ENCODE results near the gene DOCK11. TPM values are rescaled to one million over a fixed set of nuclear protein-coding genes. Genes with fewer than 3 reads are reported as not detected.

The DOCK11 gene
- total RNA-seq, 1 donor from 2014 or later, result 5.8 TPM

DNA sequence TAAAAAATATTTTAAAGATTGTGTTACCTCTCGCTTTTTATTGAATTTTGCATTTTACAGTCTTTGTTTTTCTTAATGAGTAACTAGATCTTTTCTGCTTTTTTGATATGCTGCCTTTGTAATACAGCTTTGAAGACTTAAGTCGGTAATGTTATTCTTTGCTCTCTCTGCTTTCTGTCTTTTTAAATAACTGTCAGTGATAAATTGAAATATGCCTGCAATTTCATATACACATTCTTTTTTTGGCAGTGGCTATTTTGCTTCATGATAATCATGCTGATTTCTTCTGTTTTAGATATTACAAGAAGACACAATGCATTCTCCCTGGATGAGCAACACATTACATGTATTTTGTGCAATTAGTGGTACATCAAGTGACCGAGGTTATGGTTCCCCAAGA is 189.8 kb downstream of the DOCK11 start:
- peaks cover 3% of the 10 kb centered on the region for H3K4me1 Mint-ChIP-seq (ENCODE audit: low read depth)
- TF ChIP-seq, protein P1, sequence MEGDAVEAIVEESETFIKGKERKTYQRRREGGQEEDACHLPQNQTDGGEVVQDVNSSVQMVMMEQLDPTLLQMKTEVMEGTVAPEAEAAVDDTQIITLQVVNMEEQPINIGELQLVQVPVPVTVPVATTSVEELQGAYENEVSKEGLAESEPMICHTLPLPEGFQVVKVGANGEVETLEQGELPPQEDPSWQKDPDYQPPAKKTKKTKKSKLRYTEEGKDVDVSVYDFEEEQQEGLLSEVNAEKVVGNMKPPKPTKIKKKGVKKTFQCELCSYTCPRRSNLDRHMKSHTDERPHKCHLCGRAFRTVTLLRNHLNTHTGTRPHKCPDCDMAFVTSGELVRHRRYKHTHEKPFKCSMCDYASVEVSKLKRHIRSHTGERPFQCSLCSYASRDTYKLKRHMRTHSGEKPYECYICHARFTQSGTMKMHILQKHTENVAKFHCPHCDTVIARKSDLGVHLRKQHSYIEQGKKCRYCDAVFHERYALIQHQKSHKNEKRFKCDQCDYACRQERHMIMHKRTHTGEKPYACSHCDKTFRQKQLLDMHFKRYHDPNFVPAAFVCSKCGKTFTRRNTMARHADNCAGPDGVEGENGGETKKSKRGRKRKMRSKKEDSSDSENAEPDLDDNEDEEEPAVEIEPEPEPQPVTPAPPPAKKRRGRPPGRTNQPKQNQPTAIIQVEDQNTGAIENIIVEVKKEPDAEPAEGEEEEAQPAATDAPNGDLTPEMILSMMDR (IDR thresholded peaks at IDR 0.05; ENCODE audit: unreplicated experiment), result no peak
- no peak overlapping the region for H3K4me3 Mint-ChIP-seq (ENCODE audit: low read depth)
- H3K36me3 Mint-ChIP-seq (ENCODE audit: insufficient read depth), result peaks cover 3% of the 10 kb centered on the region
- DNase-seq (ENCODE audit: low spot score, unreplicated experiment), result no peak
- no peak overlapping the region for H3K27ac Mint-ChIP-seq
- H3K27me3 Mint-ChIP-seq, result no peaks in the 10 kb centered on the region
- H3K9me3 Mint-ChIP-seq (ENCODE audit: low read depth), result peaks cover 17% of the 10 kb centered on the region

GRCh38 chrX:118688935-118689334 is 193.3 kb downstream of the DOCK11 start:
- Mint-ChIP-seq H3K27ac (no peak overlapping the region), H3K9me3 (ENCODE audit: low read depth) (peaks cover 14% of the 10 kb centered on the region), H3K4me3 (ENCODE audit: low read depth) (no peak overlapping the region), H3K36me3 (ENCODE audit: insufficient read depth) (peaks cover 3% of the 10 kb centered on the region), H3K4me1 (ENCODE audit: low read depth) (no peaks in the 10 kb centered on the region), H3K27me3 (no peaks in the 10 kb centered on the region)
- no peak for DNase-seq (ENCODE audit: low spot score, unreplicated experiment)
- TF ChIP-seq, protein P1 (IDR thresholded peaks at IDR 0.05; ENCODE audit: unreplicated experiment), result no peak

- Mint-ChIP-seq H3K36me3 (ENCODE audit: insufficient read depth) (no peaks in the 10 kb centered on the region), H3K27ac (no peak overlapping the region), H3K4me1 (ENCODE audit: low read depth) (no peaks in the 10 kb centered on the region), H3K9me3 (ENCODE audit: low read depth) (peaks cover 12% of the 10 kb centered on the region), H3K4me3 (ENCODE audit: low read depth) (no peak overlapping the region), H3K27me3 (no peaks in the 10 kb centered on the region)
- DNase-seq (ENCODE audit: low spot score, unreplicated experiment), result no peak
- TF ChIP-seq, protein P1 (IDR thresholded peaks at IDR 0.05; ENCODE audit: unreplicated experiment), result no peak
Observed at GRCh38 chrX:118693843-118694242, 198.2 kb downstream of the DOCK11 start.

DNA sequence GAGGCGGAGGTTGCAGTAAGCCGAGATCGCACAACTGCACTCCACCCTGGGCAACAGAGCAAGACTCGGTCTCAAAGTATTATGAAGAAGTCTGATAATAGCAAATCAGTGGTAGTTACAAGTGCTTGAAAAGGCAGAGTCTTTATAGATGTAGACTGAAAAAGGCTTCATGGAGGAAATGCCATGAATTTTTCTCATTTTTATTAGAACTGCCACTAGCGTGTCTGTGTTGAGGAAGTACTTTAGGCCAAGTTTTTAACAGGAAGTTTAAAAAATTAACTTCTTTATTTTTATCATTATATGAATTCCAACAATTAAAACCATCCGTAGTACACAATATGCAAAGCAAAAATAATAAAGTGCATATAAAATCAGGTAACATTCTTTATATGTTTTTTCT is 199.0 kb downstream of the DOCK11 start:
- Mint-ChIP-seq H3K4me1 (ENCODE audit: low read depth) (no peaks in the 10 kb centered on the region), H3K9me3 (ENCODE audit: low read depth) (peaks cover 14% of the 10 kb centered on the region), H3K27me3 (no peaks in the 10 kb centered on the region), H3K27ac (no peak overlapping the region), H3K36me3 (ENCODE audit: insufficient read depth) (no peaks in the 10 kb centered on the region), H3K4me3 (ENCODE audit: low read depth) (no peak overlapping the region)
- DNase-seq (ENCODE audit: low spot score, unreplicated experiment), result no peak
- TF ChIP-seq, protein P1 (IDR thresholded peaks at IDR 0.05; ENCODE audit: unreplicated experiment), result no peak

- H3K36me3 Mint-ChIP-seq (ENCODE audit: insufficient read depth), result no peaks in the 10 kb centered on the region
- TF ChIP-seq, protein P1 (IDR thresholded peaks at IDR 0.05; ENCODE audit: unreplicated experiment), result no peak
- H3K27me3 Mint-ChIP-seq, result no peaks in the 10 kb centered on the region
- H3K4me1 Mint-ChIP-seq (ENCODE audit: low read depth), result no peaks in the 10 kb centered on the region
- DNase-seq (ENCODE audit: low spot score, unreplicated experiment), result no peak
- H3K27ac Mint-ChIP-seq, result no peak overlapping the region
- H3K4me3 Mint-ChIP-seq (ENCODE audit: low read depth), result no peak overlapping the region
- H3K9me3 Mint-ChIP-seq (ENCODE audit: low read depth), result peaks cover 15% of the 10 kb centered on the region
Observed at GRCh38 chrX:118698516-118699170, 203.0 kb downstream of the DOCK11 start.

Measured in progenitor cell of endocrine pancreas (in vitro differentiated cells).